HG03460 (cell line): ENCODE results near the gene OR6C6.
"Not testable (repeated sequence)": the region's sequence is repeated elsewhere in the genome, so short reads cannot be mapped to it uniquely, and the experiment has no call there.

ENCODE experiments used
- ATAC-seq: cut with Tn5 transposase; IDR thresholded peaks from one replicate; pipeline ENCODE4 v1.9.1; 2021; ENCODE audit not compliant: unreplicated experiment

The OR6C6 gene

DNA sequence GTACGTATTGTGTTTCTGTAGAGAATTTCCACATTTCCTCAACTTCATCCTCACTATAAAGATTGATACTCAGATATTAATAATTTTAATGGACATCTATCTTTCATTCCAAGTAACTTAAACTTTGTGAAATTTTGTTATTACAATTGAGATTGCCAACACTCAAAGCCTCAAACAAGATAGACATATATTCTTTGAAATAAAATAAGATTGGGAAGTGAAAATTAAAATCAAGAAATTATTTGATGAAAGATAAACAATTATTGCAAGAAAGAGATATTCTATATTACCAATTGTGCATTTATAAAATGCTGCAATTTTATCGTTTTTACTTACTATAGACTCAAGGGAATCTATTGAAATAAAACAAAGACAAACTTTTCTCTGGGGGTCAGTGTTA, at the start of gene OR6C6:
Gene OR6C6, minus strand, starts transcription at position 101 of the 400 bp plus-strand sequence. CDS start 1,337 bp downstream, outside the sequence.
- ATAC-seq = no peak

DNA sequence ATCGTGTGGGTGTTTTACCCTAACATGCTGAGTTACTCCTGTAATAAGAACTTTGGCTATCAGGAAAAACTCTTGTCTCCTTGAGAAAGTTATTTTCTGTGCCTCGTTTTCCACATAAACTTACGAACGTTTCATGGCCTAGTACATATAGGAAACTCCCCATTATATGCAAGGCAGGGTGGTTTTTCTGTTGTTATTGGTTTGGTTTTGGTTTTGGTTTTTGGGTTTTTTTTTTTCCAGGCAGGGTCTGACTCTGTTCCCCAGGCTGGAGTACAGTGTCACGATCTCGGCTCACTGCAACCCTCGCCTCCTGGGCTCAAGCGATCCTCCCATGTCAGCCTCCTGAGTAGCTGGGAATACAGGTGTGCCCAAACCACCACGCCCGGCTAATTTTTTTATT, 39.6 kb upstream of the OR6C6 start:
- ATAC-seq = no peak

DNA sequence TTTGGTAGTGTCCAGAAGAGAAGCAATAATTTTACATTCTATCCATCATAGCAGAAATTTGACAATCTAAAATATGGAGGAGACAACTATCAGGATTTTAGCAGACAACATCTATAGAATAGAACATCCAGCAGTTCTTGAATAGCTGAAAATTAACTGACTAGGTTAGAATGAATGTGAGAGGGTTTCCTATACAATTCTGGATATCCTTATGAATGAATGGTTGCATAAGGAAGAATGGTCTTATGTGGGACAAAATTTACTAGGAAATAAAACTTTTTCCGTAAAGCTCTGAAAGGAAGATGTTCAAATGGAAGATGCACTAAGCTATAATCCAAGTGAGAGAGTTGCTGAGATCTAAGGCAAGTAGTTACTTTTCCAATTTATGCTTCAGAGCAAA, 34.1 kb upstream of the OR6C6 start, which contains the start of gene OR6C3:
Gene OR6C3, plus strand, starts transcription at position 301 of the 400 bp plus-strand sequence. CDS start 955 bp downstream, outside the sequence.
- ATAC-seq = no peak

DNA sequence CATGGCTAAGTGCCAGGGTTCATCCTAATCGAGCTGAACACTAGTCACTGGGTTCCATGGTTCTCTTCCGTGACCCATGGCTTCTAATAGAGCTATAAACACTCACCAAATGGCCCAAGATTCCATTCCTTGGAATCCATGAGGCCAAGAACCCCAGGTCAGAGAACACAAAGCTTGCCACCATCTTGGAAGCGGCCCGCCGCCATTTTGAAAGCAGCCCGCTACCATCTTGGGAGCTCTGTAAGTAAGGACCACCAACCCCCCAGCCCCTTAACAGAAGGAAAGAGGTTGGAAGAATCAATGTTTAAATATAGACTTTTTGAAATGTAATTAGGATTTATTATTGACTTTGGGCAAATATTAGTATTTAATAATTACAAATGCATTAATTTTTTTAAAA, 29.4 kb upstream of the OR6C6 start:
- ATAC-seq = not testable (repeated sequence)

DNA sequence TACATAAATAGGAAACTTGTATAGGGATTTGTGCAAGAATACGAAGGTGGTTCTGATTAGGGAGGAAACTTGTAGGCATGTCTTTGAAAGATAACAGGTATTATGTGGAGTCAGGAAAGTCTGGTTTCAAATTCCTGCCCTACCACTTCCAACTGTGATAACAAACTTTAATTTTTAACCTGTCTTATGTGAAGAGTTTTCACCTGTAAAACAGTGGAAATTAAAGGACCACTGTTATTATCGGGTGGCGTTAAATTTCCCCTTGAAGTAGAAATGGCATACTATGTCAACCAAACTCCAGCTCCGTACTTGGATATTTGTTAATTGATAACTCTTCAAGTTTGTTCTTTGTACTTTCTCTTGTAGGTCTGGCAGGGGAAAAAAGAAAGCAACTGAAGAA, 23.8 kb upstream of the OR6C6 start:
- ATAC-seq = no peak

DNA sequence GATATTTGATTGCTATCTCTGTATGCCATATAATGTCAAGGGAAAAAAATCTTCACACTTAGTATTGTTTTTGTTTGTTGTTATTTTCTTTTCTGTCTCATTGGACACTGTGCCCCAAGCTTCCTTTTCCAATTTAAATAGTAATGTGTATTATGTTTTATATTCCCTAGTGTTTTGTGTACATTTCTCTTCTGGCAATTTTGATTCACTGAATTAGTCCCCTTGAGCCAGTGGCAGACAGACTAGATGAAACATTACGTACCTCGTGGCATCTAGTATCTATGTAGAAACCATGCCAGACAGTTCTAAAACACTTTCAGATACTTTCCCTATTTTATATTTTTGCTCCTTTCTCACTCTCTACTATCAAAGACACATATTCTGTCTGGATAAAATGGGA, 17.7 kb upstream of the OR6C6 start, which contains the start of gene OR6C1:
Gene OR6C1, plus strand, starts transcription at position 301 of the 400 bp plus-strand sequence. CDS start 6,257 bp downstream, outside the sequence.
- ATAC-seq = no peak

DNA sequence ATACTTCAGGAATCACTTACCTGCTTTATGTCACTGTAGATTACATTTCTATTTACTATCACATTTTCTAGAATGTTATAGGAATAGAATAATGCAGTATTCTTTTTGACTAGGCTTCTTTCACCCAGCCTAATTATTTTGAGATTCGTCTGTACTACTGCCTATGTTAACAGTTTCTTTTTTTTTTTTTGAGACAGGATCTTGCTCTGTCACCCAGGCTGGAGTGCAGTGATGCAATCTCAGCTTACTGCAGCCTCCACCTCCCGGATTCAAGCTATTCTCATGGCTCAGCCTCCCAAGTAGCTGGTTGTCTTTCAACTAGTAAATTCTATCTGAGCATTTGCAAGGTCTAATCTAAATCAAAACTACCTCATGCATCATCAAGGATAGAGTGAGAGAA, 6.4 kb downstream of the OR6C6 start:
- no peak for ATAC-seq

DNA sequence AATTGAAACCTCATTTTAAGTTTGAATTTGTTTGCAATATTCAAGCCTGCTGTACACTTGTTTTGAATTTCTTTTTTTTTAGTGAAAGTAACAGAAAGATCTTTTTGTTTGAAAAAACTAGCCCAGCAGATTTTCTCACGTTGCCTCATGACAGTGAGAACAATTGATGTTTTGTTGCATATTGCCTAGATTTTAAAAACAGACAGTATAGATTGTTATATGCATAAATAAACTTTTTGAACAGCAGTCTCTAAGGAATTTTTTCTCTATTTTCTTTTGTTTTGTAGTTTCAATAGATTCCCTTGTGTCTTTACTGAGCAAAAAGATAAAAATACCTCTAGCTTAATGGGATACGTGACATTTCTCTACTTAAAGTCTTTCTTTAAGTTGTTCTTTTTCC, 15.4 kb downstream of the OR6C6 start:
- no peak for ATAC-seq

DNA sequence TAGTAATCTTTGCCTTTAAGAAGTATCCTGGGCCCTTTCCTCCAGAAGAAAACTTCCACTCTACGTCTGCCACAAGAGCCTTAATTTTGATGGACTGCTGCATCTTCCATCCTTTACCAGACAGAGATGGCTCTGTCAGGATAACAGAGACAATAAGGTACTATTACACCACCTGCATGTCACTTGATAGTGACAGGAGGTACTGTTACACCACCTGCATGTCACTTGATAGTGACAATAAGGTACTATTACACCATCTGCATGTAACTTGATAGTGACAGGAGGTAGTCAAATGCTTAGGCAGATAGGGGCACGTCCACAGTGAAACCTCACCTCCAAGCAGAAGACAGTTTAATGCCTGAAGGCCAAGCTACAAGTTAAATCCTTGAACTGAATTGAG, 38.1 kb downstream of the OR6C6 start:
- no peak for ATAC-seq

DNA sequence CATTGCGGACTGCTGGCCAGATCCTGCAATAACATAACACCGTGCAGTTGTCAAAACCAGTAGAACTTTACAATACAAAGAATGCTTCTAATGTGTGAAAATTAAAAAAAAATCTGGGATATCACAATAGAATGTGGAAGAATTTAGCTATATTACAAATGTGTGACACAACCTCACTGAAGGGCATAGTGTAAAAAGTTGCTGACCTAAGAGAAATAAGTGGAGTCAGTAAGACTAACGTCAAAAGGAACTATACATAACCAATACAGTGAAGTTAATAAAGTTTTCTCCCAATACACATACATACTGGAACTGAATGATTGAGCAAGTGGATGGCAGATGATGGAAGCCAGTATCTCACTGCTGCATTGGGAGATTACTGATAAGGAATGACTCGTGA, 39.5 kb downstream of the OR6C6 start:
- ATAC-seq = no peak

DNA sequence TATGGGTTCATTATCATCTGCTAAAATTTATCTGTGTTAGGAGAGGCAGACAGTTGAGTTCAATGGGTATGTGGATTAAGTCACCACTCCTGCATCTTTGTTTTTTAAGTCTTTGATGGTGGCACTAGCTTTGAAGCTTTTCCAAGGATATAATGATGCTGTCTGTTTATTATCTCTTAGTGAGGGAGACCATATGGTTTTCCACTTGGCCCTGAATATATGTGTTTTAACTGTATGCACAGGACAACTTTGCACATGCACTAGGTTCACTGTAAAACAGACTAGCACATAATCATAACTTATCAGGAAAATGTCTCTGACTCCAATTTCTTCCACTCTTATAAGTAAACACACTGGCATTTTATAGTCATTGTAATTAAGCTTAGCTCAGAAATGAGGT, 43.1 kb downstream of the OR6C6 start:
- no peak for ATAC-seq

DNA sequence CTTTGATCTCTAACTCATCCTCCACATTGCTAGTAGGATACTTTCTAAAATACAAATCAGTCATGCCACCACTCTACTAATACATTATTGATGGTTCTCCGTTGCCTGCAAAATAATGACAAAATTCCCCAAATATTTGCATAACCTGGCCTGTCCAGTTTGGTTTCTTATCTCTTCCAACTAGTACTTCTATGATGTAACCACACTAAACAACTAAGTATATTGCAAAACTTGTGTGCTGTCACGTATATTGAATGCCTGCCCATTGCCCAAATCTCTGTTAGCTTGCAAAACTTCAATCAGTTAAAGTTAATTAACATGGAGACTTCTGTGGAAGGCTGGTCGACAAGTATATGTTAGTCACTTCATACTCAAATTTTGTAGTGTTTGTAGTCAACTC, 45.4 kb downstream of the OR6C6 start:
- ATAC-seq = no peak

DNA sequence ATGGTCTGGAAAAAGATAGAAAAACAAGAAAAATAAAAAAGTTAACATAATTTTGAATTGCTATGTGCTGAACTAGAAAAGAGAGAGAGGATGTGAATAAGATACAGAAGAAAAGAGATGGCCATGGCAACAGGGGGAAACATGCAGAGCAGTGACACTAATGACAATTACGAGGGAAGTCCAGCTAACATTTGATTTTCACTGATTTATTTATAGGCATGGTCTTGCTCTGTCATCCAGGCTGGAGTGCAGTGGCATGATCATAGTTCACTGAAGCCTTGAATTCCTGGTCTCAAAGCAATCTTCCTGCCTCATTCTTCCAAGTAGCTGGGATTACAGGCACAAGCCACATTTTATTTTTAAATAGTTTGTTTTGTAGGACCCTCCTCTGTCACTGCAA, 50.2 kb downstream of the OR6C6 start:
- ATAC-seq = no peak

DNA sequence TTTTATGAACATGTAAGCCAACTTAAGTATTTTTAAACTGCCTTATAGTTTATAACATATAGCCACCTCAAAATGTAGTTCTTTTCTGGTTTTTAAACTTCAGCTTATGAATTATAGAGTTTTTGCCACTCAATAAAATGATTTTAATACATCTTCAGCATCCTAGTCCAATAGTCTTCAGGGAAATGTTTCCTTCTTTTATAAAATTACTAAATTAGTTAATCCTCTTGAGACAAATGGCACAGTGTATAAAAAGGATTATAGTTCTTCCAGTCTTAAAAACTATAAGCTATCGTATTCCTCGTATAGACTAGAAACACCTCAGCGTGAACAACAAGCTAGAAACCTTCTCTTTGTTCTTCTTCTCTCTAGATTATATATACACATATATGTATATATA, 52.1 kb downstream of the OR6C6 start, which contains the start of gene OR6C74:
Gene OR6C74, plus strand, starts transcription at position 301 of the 400 bp plus-strand sequence. CDS start 2,679 bp downstream, outside the sequence.
- no peak for ATAC-seq
